IPS-NIHi7 (cell line): ENCODE measurements around the gene AGO3.
A peak's percentile ranks its signal among the peaks of the same experiment; 100 is the strongest.
"Not testable (repeated sequence)": the region's sequence is repeated elsewhere in the genome, so short reads cannot be mapped to it uniquely, and the experiment has no call there.

ENCODE experiments used
- DNase-seq: peaks from one replicate; pipeline ENCODE4 v3.0.0; 2012; ENCODE audit warnings: mixed read lengths; ENCODE audit errors: extremely low spot score

The AGO3 gene

GRCh38 chr1:36008546-36009197 is 77.8 kb downstream of the AGO3 start:
- peak; percentile 21 for DNase-seq

GRCh38 chr1:36014722-36015220 is 83.9 kb downstream of the AGO3 start:
- DNase-seq, result no peak

- DNase-seq, result no peak
Observed at GRCh38 chr1:36016686-36017085, 85.8 kb downstream of the AGO3 start.

- no peak for DNase-seq
Observed at GRCh38 chr1:36023098-36023769, 92.3 kb downstream of the AGO3 start.

GRCh38 chr1:36024024-36024423 is 93.1 kb downstream of the AGO3 start:
- not testable (repeated sequence) for DNase-seq

GRCh38 chr1:36024847-36025246 is 93.9 kb downstream of the AGO3 start:
- DNase-seq, result no peak

GRCh38 chr1:36027766-36028165 is 96.9 kb downstream of the AGO3 start:
- DNase-seq, result no peak

- DNase-seq, result no peak
Observed at GRCh38 chr1:36031441-36031840, 100.5 kb downstream of the AGO3 start.

- no peak for DNase-seq
Observed at GRCh38 chr1:36034692-36035091, 103.8 kb downstream of the AGO3 start.

- DNase-seq, result no peak
Observed at GRCh38 chr1:36035154-36035553, 104.2 kb downstream of the AGO3 start.

GRCh38 chr1:36040238-36040637 is 109.3 kb downstream of the AGO3 start:
- DNase-seq, result no peak

- DNase-seq, result no peak
Observed at GRCh38 chr1:36051821-36052220, 120.9 kb downstream of the AGO3 start.

- DNase-seq, result no peak
Observed at GRCh38 chr1:36053978-36054377, 123.1 kb downstream of the AGO3 start.

- DNase-seq, result no peak
Observed at GRCh38 chr1:36055706-36056105, 124.8 kb downstream of the AGO3 start.

- no peak for DNase-seq
Observed at GRCh38 chr1:36062315-36062714, 131.4 kb downstream of the AGO3 start.

GRCh38 chr1:36067871-36068270 is 137.0 kb downstream of the AGO3 start:
- no peak for DNase-seq

- DNase-seq, result no peak
Observed at GRCh38 chr1:36068866-36069265, 138.0 kb downstream of the AGO3 start.

- no peak for DNase-seq
Observed at GRCh38 chr1:36070349-36070748, 139.4 kb downstream of the AGO3 start.

GRCh38 chr1:36076979-36077573 is 146.2 kb downstream of the AGO3 start:
- no peak for DNase-seq

- DNase-seq, result no peak
Observed at GRCh38 chr1:36080236-36080635, 149.3 kb downstream of the AGO3 start.

GRCh38 chr1:36080801-36081200 is 149.9 kb downstream of the AGO3 start:
- no peak for DNase-seq

GRCh38 chr1:36081926-36082485 is 151.1 kb downstream of the AGO3 start:
- DNase-seq, result no peak

- DNase-seq, result no peak
Observed at GRCh38 chr1:36083219-36083618, 152.3 kb downstream of the AGO3 start.
